ENCODE results near the gene ZBTB38.

DNA sequence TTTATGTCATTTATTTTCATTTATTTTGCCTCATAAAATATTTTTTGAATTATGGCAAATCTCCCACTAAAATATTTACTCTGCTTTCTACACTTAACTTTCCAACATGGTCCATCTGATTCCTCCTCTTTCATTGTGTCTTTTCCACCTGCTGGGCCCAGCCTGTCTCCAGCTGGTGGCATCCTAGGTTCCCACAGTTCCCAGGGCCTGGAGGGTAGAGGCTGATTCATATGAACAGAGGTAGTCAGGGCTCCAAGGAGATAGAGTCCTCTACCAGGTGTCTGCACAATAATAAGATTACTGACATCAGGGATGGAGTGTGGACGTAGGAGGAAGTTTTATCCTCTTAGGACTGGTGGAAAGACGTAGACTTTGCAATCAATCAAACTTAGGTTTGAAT lies 14.3 kb downstream of the ZBTB38 start:
- no peak for TF ChIP-seq POLR2AphosphoS5 (IDR thresholded peaks at IDR 0.05; ENCODE audit: low read depth, low read length)
- TF ChIP-seq, protein P1, sequence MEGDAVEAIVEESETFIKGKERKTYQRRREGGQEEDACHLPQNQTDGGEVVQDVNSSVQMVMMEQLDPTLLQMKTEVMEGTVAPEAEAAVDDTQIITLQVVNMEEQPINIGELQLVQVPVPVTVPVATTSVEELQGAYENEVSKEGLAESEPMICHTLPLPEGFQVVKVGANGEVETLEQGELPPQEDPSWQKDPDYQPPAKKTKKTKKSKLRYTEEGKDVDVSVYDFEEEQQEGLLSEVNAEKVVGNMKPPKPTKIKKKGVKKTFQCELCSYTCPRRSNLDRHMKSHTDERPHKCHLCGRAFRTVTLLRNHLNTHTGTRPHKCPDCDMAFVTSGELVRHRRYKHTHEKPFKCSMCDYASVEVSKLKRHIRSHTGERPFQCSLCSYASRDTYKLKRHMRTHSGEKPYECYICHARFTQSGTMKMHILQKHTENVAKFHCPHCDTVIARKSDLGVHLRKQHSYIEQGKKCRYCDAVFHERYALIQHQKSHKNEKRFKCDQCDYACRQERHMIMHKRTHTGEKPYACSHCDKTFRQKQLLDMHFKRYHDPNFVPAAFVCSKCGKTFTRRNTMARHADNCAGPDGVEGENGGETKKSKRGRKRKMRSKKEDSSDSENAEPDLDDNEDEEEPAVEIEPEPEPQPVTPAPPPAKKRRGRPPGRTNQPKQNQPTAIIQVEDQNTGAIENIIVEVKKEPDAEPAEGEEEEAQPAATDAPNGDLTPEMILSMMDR (IDR thresholded peaks at IDR 0.05) = no peak
- TF ChIP-seq, protein P2, sequence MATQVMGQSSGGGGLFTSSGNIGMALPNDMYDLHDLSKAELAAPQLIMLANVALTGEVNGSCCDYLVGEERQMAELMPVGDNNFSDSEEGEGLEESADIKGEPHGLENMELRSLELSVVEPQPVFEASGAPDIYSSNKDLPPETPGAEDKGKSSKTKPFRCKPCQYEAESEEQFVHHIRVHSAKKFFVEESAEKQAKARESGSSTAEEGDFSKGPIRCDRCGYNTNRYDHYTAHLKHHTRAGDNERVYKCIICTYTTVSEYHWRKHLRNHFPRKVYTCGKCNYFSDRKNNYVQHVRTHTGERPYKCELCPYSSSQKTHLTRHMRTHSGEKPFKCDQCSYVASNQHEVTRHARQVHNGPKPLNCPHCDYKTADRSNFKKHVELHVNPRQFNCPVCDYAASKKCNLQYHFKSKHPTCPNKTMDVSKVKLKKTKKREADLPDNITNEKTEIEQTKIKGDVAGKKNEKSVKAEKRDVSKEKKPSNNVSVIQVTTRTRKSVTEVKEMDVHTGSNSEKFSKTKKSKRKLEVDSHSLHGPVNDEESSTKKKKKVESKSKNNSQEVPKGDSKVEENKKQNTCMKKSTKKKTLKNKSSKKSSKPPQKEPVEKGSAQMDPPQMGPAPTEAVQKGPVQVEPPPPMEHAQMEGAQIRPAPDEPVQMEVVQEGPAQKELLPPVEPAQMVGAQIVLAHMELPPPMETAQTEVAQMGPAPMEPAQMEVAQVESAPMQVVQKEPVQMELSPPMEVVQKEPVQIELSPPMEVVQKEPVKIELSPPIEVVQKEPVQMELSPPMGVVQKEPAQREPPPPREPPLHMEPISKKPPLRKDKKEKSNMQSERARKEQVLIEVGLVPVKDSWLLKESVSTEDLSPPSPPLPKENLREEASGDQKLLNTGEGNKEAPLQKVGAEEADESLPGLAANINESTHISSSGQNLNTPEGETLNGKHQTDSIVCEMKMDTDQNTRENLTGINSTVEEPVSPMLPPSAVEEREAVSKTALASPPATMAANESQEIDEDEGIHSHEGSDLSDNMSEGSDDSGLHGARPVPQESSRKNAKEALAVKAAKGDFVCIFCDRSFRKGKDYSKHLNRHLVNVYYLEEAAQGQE (IDR thresholded peaks at IDR 0.05; ENCODE audit: insufficient read depth in 1 of 2, low read depth in 2 of 2, low read length in 1 of 2) = no peak
